HG02885 (cell line): Measurements from ENCODE around the gene CACNG6.
"Not testable (repeated sequence)": the region's sequence is repeated elsewhere in the genome, so short reads cannot be mapped to it uniquely, and the experiment has no call there.

ENCODE experiments used
- ATAC-seq: cut with Tn5 transposase; IDR thresholded peaks from one replicate; pipeline ENCODE4 v1.9.1; 2021; ENCODE audit warnings: mild to moderate bottlenecking; ENCODE audit not compliant: unreplicated experiment, poor library complexity

The CACNG6 gene

GRCh38 chr19:54035215-54036178, 44.1 kb downstream of the CACNG6 start:
- ATAC-seq, result no peak

DNA sequence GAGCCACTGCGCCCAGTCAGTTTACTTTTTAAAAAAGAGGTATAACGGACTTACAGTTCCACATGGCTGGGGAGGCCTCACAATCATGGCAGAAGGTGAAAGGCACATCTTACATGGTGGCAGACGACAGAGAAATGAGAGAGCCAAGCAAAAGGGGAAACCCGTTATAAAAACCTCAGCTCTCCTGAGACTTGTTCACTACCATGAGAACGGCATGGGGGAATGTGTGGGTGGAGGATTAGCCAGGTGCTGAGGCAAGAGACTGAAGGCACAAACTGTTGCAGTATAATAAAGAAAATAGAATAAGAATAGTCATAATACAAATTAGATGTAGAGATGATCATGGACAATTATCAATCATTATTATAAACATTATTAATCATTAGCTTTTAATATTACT, 45.1 kb downstream of the CACNG6 start:
- ATAC-seq, result not testable (repeated sequence)

DNA sequence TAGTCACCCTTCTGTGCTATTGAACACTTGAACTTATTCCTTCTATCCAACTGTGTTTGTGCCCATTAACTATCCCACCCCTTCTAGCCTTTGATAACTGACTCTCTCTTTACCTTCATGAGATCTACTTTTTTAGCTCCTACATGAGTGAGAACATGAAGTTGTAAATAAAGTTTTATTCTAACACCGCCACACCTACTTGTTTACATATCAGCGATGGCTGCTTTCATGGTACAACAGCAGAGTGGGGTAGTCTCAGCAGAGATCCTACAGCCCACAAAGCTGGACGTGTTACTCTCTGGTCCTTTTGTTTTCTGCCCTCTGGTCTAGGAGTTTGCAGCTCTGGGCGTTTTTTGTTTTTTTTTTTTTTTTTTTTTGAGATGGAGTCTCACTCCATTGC, 48.6 kb downstream of the CACNG6 start:
- no peak for ATAC-seq

DNA sequence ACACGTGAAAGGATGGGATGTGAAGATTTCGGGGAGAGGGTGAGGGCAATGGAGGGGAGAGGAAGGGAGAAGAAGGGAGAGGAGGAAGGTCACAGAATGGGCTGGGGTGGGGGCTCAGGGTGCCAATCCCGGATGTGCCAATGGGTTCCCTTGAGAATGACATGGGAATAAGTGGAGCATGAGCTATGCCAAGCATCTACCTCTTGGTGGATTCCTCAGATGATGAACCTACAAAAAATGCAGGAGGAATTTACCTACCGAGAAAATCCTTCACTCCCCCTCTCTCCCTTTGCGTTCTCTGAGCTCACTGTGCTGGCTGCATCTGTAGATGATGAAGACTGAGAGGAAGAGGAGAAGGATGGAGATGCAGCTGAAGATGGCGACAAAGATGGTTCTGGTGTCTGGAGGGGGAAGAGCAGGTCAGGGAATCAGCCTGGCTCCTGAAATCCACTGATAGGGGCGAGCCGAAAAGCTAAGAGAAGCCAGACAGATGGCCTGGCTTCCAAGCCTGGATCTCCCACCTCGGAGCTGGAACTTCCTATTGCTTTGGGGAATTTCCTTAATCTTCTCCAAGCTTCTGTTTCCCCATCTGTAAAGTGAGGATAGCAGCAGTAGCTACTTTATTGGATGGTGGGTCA, 50.7 kb downstream of the CACNG6 start:
- no peak for ATAC-seq

DNA sequence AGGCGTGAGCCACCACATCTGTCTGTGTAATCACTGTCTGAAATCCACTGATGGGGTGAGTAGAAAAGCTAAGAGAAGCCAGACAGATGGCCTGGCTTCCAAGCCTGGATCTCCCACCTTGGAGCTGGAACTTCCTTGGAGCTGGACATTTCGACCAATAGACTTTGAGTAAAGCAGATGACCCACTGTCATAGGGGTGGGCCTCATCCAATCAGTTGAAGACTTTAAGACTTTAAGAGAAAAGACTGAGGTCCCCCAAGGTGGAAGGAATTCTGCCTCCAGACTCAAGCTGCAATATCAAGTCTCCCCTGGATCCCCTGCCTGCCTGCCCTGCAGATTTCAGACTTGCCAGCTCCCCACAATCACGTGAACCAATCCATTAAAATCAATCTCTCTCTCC, 51.6 kb downstream of the CACNG6 start:
- no peak for ATAC-seq

DNA sequence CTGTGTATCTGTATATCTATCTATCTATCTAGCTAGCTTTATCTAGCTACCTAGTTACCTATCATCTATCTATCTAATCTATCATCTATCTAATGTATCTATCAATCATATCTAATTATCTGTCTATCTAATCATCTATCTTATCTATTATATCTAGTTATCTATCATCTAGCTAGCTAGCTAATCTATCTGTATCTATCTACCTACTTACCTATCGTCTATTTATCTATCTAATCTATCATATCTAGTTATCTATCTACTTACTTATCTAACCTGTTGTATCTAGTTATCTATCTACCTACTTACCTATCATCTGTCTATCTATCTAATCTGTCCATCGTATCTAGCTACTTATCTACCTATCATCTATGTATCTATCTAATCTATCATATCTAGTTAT, 54.3 kb downstream of the CACNG6 start:
- ATAC-seq, result no peak

DNA sequence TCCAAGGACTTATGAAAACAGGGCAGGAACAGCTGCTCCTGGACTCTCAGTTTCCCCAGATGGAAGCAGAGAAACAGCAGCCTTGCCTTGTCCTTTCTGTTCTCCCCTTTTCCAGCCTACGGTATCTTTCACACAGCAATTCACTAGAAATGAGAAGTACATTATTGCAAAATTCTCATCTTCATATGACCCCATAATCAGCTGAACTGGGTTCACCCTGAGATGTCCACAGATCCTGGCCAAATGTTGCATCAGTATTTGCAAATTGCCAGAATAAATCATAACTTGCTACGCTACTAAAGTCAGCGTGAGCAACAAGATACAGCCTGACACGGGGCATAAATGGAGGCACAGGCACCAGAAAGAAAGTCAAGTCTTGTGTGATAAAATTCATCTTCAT, 56.2 kb downstream of the CACNG6 start:
- ATAC-seq, result no peak
